Measurements from ENCODE around the gene PPHLN1.

The PPHLN1 gene

GRCh38 chr12:42426746-42427145, 100.8 kb downstream of the PPHLN1 start:
- no peak overlapping the region for H3K4me3 ChIP-seq (ENCODE audit: insufficient read depth, low read depth, low read length, poor library complexity, severe bottlenecking)
- H3K9me3 ChIP-seq (ENCODE audit: control insufficient read depth, low read length): no peaks in the 10 kb centered on the region
- no peak for DNase-seq
- no peak overlapping the region for H3K27ac ChIP-seq (ENCODE audit: insufficient read depth, low read length, poor library complexity, severe bottlenecking)
- no peaks in the 10 kb centered on the region for H3K27me3 ChIP-seq (replicated peaks; ENCODE audit: control insufficient read depth, insufficient read depth, low read length, poor library complexity, severe bottlenecking)
- peaks cover 9% of the 10 kb centered on the region for H3K36me3 ChIP-seq (ENCODE audit: control insufficient read depth, insufficient read depth, low read length)
- no peaks in the 10 kb centered on the region for H3K4me1 ChIP-seq (ENCODE audit: control insufficient read depth, insufficient read depth, low read length, poor library complexity, severe bottlenecking)

GRCh38 chr12:42428850-42429249, 102.9 kb downstream of the PPHLN1 start:
- H3K4me1 ChIP-seq (ENCODE audit: control insufficient read depth, insufficient read depth, low read length, poor library complexity, severe bottlenecking): no peaks in the 10 kb centered on the region
- no peak overlapping the region for H3K4me3 ChIP-seq (ENCODE audit: insufficient read depth, low read depth, low read length, poor library complexity, severe bottlenecking)
- no peaks in the 10 kb centered on the region for H3K27me3 ChIP-seq (replicated peaks; ENCODE audit: control insufficient read depth, insufficient read depth, low read length, poor library complexity, severe bottlenecking)
- H3K36me3 ChIP-seq (ENCODE audit: control insufficient read depth, insufficient read depth, low read length): peaks cover 6% of the 10 kb centered on the region
- H3K9me3 ChIP-seq (ENCODE audit: control insufficient read depth, low read length): no peaks in the 10 kb centered on the region
- no peak overlapping the region for H3K27ac ChIP-seq (ENCODE audit: insufficient read depth, low read length, poor library complexity, severe bottlenecking)
- DNase-seq: no peak

GRCh38 chr12:42432517-42433140, 106.7 kb downstream of the PPHLN1 start:
- no peaks in the 10 kb centered on the region for H3K9me3 ChIP-seq (ENCODE audit: control insufficient read depth, low read length)
- no peaks in the 10 kb centered on the region for H3K27me3 ChIP-seq (replicated peaks; ENCODE audit: control insufficient read depth, insufficient read depth, low read length, poor library complexity, severe bottlenecking)
- H3K27ac ChIP-seq (ENCODE audit: insufficient read depth, low read length, poor library complexity, severe bottlenecking): no peak overlapping the region
- DNase-seq: no peak
- H3K4me3 ChIP-seq (ENCODE audit: insufficient read depth, low read depth, low read length, poor library complexity, severe bottlenecking): no peak overlapping the region
- H3K4me1 ChIP-seq (ENCODE audit: control insufficient read depth, insufficient read depth, low read length, poor library complexity, severe bottlenecking): no peaks in the 10 kb centered on the region
- H3K36me3 ChIP-seq (ENCODE audit: control insufficient read depth, insufficient read depth, low read length): peaks cover 2% of the 10 kb centered on the region

- no peak for DNase-seq
- Histone ChIP-seq H3K4me1 (ENCODE audit: control insufficient read depth, insufficient read depth, low read length, poor library complexity, severe bottlenecking) (no peaks in the 10 kb centered on the region), H3K36me3 (ENCODE audit: control insufficient read depth, insufficient read depth, low read length) (peaks cover 42% of the 10 kb centered on the region), H3K27me3 (replicated peaks; ENCODE audit: control insufficient read depth, insufficient read depth, low read length, poor library complexity, severe bottlenecking) (no peaks in the 10 kb centered on the region), H3K27ac (ENCODE audit: insufficient read depth, low read length, poor library complexity, severe bottlenecking) (no peak overlapping the region), H3K4me3 (ENCODE audit: insufficient read depth, low read depth, low read length, poor library complexity, severe bottlenecking) (no peak overlapping the region), H3K9me3 (ENCODE audit: control insufficient read depth, low read length) (no peaks in the 10 kb centered on the region)
Observed at GRCh38 chr12:42440608-42441007, 114.6 kb downstream of the PPHLN1 start.

GRCh38 chr12:42442311-42442759, 116.4 kb downstream of the PPHLN1 start:
- Histone ChIP-seq H3K27me3 (replicated peaks; ENCODE audit: control insufficient read depth, insufficient read depth, low read length, poor library complexity, severe bottlenecking) (no peaks in the 10 kb centered on the region), H3K27ac (ENCODE audit: insufficient read depth, low read length, poor library complexity, severe bottlenecking) (no peak overlapping the region), H3K36me3 (ENCODE audit: control insufficient read depth, insufficient read depth, low read length) (peaks cover 57% of the 10 kb centered on the region), H3K4me1 (ENCODE audit: control insufficient read depth, insufficient read depth, low read length, poor library complexity, severe bottlenecking) (no peaks in the 10 kb centered on the region), H3K9me3 (ENCODE audit: control insufficient read depth, low read length) (no peaks in the 10 kb centered on the region), H3K4me3 (ENCODE audit: insufficient read depth, low read depth, low read length, poor library complexity, severe bottlenecking) (no peak overlapping the region)
- DNase-seq: no peak

- Histone ChIP-seq H3K27ac (ENCODE audit: insufficient read depth, low read length, poor library complexity, severe bottlenecking) (no peak overlapping the region), H3K4me3 (ENCODE audit: insufficient read depth, low read depth, low read length, poor library complexity, severe bottlenecking) (no peak overlapping the region), H3K36me3 (ENCODE audit: control insufficient read depth, insufficient read depth, low read length) (peaks cover 55% of the 10 kb centered on the region), H3K4me1 (ENCODE audit: control insufficient read depth, insufficient read depth, low read length, poor library complexity, severe bottlenecking) (no peaks in the 10 kb centered on the region), H3K27me3 (replicated peaks; ENCODE audit: control insufficient read depth, insufficient read depth, low read length, poor library complexity, severe bottlenecking) (no peaks in the 10 kb centered on the region), H3K9me3 (ENCODE audit: control insufficient read depth, low read length) (no peaks in the 10 kb centered on the region)
- DNase-seq: no peak
Observed at GRCh38 chr12:42442888-42443287, 116.9 kb downstream of the PPHLN1 start.

GRCh38 chr12:42444192-42444943, 118.4 kb downstream of the PPHLN1 start:
- no peaks in the 10 kb centered on the region for H3K4me1 ChIP-seq (ENCODE audit: control insufficient read depth, insufficient read depth, low read length, poor library complexity, severe bottlenecking)
- H3K36me3 ChIP-seq (ENCODE audit: control insufficient read depth, insufficient read depth, low read length): peaks cover 52% of the 10 kb centered on the region
- H3K4me3 ChIP-seq (ENCODE audit: insufficient read depth, low read depth, low read length, poor library complexity, severe bottlenecking): no peak overlapping the region
- DNase-seq: no peak
- no peak overlapping the region for H3K27ac ChIP-seq (ENCODE audit: insufficient read depth, low read length, poor library complexity, severe bottlenecking)
- no peaks in the 10 kb centered on the region for H3K9me3 ChIP-seq (ENCODE audit: control insufficient read depth, low read length)
- H3K27me3 ChIP-seq (replicated peaks; ENCODE audit: control insufficient read depth, insufficient read depth, low read length, poor library complexity, severe bottlenecking): no peaks in the 10 kb centered on the region

GRCh38 chr12:42445891-42446290, 119.9 kb downstream of the PPHLN1 start:
- H3K27me3 ChIP-seq (replicated peaks; ENCODE audit: control insufficient read depth, insufficient read depth, low read length, poor library complexity, severe bottlenecking): no peaks in the 10 kb centered on the region
- H3K4me3 ChIP-seq (ENCODE audit: insufficient read depth, low read depth, low read length, poor library complexity, severe bottlenecking): no peak overlapping the region
- H3K9me3 ChIP-seq (ENCODE audit: control insufficient read depth, low read length): no peaks in the 10 kb centered on the region
- no peak overlapping the region for H3K27ac ChIP-seq (ENCODE audit: insufficient read depth, low read length, poor library complexity, severe bottlenecking)
- DNase-seq: no peak
- no peaks in the 10 kb centered on the region for H3K4me1 ChIP-seq (ENCODE audit: control insufficient read depth, insufficient read depth, low read length, poor library complexity, severe bottlenecking)
- peaks cover 51% of the 10 kb centered on the region for H3K36me3 ChIP-seq (ENCODE audit: control insufficient read depth, insufficient read depth, low read length)

- no peak for DNase-seq
- H3K4me1 ChIP-seq (ENCODE audit: control insufficient read depth, insufficient read depth, low read length, poor library complexity, severe bottlenecking): no peaks in the 10 kb centered on the region
- no peak overlapping the region for H3K27ac ChIP-seq (ENCODE audit: insufficient read depth, low read length, poor library complexity, severe bottlenecking)
- H3K9me3 ChIP-seq (ENCODE audit: control insufficient read depth, low read length): no peaks in the 10 kb centered on the region
- peaks cover 44% of the 10 kb centered on the region for H3K36me3 ChIP-seq (ENCODE audit: control insufficient read depth, insufficient read depth, low read length)
- H3K27me3 ChIP-seq (replicated peaks; ENCODE audit: control insufficient read depth, insufficient read depth, low read length, poor library complexity, severe bottlenecking): no peaks in the 10 kb centered on the region
- no peak overlapping the region for H3K4me3 ChIP-seq (ENCODE audit: insufficient read depth, low read depth, low read length, poor library complexity, severe bottlenecking)
Observed at GRCh38 chr12:42446761-42447160, 120.8 kb downstream of the PPHLN1 start.

GRCh38 chr12:42447371-42447786, 121.4 kb downstream of the PPHLN1 start:
- Histone ChIP-seq H3K27ac (ENCODE audit: insufficient read depth, low read length, poor library complexity, severe bottlenecking) (no peak overlapping the region), H3K9me3 (ENCODE audit: control insufficient read depth, low read length) (no peaks in the 10 kb centered on the region), H3K4me1 (ENCODE audit: control insufficient read depth, insufficient read depth, low read length, poor library complexity, severe bottlenecking) (no peaks in the 10 kb centered on the region), H3K36me3 (ENCODE audit: control insufficient read depth, insufficient read depth, low read length) (peaks cover 37% of the 10 kb centered on the region), H3K27me3 (replicated peaks; ENCODE audit: control insufficient read depth, insufficient read depth, low read length, poor library complexity, severe bottlenecking) (no peaks in the 10 kb centered on the region), H3K4me3 (ENCODE audit: insufficient read depth, low read depth, low read length, poor library complexity, severe bottlenecking) (no peak overlapping the region)
- DNase-seq: no peak

All from effector memory CD4-positive, alpha-beta T cell (primary cell).